GM19099 (cell line): ENCODE measurements around the gene CTIF.

ENCODE experiments used
- POLR2A ChIP-seq: IDR thresholded peaks from 3 replicates; pipeline ENCODE4 v1.6.1; 2011; ENCODE audit warnings: low read depth; ENCODE audit not compliant: insufficient read length; ENCODE audit errors: extremely low read depth

CTIF gene

DNA sequence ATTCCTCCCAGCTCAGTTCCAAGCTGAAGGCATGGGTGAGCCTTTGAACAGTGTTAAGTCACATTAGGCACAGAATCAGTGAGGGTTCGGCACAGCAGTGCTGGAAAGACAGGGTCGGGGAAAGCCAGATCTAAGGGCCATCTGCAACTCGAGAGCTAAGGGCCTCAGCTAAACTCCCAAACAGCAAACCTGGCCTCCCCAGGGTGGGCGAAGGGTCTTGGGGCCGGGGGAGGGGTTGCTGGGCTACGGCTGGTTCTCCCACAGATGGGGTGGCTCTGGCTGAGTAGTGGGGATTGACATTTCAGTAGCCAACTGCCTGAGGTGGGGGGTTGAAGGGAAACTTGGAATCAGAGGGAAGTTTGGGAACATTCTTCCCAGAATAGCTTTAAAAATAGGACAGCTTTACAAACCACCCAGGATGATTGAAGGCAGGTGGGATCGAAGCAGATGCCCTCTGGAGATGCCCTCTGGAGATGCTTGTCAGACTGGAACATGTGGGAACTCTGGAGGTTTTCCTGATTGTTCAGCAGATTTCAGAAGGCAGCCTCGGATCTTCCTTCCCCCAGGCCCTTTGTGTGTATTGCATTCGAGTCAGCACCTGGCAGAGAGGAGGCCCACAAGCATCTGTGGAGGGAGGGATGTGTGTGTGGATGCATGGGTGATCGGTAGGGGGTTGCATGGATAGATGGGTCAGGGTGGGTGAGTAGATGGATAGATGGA, 255.6 kb downstream of the CTIF start:
- no peak for TF ChIP-seq POLR2A

DNA sequence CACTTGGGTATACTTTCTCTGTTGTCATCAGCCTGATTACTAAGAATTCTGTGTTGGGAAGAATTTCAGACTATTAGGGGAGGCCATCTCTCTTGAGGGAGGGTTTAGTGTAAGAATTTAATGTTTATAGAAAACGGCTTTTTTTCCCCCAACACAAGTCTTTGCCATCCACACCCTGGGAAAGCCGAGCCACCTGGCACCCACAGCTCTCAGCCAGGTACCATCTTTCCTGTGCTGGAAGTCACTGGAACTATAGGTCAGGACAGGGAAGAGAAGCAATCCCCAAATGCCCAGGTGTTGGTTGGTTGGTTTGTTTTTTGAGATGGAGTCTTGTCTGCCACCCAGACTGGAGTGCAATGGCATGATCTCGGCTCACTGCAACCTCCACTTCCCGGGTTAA, 256.9 kb downstream of the CTIF start:
- no peak for TF ChIP-seq POLR2A

DNA sequence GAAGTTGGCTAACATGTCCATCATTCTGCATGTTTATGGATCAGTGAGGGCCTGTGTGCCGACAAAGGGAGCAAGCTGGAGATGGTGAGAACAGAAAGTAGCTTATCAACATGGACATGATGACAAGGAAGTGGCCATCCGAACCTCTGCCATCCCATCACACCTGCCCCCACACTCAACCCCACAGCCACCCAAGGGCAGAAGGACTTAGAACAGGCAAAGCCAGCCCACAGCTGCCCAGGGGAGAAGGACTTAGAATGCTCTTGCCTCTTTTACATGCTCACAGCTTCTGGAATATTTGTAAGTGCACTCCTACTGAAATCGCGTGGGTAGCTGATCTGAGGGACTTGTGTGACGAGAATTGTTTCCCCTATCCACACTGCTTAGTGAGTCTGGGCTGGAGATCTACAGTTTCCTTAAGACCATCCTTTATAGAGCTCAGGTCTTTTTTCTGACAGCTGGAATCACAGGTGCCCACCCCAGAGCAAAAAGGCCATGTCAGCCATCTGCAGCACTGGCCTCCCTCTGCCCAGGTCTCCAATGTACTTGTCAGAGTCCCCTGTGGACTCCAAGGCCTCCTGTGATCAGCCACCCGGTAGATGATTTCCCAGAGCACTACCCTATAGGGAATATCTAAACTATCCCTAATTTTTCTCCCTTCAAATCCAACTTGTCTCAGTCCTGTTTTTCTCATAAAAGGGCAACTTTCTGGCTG, 257.8 kb downstream of the CTIF start:
- no peak for TF ChIP-seq POLR2A

DNA sequence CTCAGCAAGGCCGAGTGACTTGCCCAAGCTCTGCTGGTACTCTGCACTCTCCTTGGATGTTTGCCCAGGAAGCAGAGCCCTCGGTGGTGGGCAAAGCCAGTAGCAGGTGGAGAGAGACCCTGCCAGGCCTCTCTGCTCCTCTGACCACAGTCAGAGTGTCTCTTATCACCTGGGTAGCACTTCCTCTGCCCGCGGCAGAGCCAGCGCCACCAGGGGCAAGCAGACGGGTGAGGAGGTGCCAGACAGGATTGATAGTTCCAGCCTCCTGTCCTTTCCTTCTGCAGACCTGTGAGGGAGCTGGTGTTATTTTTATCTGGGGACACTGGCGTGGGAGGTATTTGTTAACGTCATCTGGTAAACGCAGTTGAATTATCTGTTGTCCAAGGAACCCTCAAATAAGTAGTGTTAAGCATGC, 259.0 kb downstream of the CTIF start:
- no peak for TF ChIP-seq POLR2A

DNA sequence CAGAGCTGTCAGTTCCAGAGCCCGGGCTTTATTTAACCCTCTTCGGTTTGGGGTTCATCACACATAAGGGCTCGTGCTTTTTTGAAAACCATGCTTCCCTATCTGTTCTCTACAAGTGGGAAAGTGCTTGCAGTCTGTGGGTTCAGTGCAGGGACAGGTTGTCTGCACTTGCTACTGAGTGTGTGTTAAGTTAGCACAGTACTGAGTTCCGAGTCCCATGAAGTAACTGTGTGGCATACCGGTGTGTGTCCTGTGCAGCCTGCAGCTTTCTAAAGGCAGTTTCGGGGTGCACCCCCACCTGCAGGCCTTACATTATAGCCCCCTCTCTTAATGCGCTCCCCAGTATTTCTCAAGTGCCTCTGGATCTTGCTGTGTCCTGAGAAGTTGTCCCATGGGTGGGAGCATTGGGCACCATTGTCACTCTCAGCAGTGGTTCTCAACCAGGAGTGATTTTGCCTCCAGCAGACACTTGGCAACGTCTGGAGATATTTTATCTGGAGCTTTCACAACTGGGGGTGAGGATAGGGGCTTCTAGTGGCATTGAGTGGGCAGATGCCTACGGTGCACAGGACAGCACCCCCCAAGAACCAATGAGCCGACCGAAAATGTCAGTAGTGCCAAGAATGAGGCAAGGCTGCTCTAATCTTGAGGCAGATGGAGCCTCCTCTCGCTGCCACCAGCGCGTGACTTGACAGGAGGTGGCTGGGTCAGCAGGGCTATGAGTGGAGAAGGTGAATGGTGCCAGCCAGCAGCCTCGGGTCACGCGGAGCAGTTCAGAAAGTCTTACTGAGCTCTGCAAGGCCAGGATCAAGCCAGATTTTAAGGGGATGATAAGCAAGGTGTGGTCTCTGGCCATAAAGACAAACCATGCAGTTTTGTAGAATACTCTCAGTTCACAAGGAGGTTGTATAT, 259.8 kb downstream of the CTIF start:
- no peak for TF ChIP-seq POLR2A

DNA sequence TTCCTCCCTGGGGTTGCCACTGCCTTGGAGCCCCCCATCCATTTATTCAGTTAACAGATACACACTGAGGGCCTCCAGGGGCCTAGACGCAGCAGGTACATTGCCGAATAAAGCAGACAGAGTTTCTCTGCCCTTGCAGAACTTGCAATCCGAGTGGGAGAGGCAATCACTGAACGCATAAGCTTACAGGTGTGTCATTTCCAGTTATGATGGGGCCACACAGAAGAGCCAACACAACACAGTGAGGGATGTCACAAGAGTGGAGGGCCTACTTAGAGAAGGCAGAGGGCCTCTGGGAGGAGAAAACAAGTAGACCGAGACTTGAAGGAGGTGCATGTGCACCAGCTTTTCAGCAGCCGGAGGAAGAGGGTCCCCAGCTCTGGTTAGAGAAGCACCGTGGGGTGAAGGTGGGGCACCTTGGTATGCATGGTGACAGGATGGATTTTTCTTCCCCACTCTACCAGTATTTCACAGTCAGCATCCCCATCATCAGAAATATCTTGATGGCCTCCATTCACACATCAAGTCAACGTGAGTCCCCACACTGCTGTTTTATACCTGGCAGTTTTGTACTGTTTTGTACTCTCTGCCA, 261.0 kb downstream of the CTIF start:
- no peak for TF ChIP-seq POLR2A

DNA sequence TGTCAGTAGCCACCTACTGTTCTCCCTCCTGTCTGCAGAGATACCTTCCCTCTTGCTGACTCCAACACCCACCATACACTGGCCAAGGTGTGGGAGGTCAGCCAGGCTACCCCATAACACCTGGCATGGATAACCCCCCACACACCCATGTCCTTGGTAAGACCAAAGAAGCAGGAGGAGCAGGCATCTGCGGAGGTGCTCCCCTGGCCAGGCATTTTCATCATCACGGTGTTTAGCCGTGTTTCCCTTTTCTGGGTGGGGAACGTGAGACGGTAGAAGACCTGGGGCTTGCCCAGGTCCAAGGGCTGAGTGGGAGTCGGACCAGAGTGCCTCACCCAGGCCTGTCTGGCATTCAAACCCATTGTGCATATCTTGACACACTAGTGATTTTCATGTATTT, 261.6 kb downstream of the CTIF start:
- no peak for TF ChIP-seq POLR2A

DNA sequence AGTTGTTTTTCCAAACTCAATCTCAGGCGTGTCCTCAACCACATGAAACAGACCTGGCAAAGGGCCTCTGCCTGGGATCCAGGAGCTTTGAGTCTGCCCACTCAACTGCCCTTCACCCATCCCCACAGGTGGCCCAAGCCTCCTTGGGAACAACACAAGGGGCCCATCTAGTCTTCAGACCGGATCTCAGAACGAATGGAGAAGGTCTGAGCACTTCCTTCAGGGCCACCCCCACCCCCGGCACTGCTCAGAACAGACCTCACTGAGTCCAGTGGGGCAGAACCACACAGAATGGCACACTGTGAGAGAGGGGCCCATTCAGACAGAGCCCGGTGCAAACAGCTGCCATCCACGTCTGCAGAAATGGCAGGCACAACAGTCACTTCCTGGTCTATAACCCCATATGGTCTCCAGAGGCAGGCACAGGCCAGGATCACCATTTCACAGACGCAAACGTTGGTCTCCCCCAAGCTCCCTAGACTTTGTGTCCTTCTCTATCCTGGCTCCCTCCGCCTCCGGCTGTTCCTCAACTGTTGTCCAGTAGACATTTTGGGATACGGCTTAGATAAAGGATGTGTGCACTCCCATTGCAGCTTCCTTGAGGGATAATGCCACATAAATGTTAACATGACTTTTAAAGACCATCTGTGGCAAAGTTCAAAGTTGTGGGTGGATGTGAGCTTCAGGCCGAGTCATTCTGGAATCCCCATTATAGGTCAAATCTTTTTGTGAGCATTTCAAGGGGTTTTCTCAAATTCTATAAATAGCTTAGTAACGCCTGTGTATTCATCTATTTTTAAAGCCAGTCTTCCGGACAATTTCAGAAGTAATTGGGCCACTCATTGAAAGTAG, 262.3 kb downstream of the CTIF start:
- peak; percentile 35 for TF ChIP-seq POLR2A

DNA sequence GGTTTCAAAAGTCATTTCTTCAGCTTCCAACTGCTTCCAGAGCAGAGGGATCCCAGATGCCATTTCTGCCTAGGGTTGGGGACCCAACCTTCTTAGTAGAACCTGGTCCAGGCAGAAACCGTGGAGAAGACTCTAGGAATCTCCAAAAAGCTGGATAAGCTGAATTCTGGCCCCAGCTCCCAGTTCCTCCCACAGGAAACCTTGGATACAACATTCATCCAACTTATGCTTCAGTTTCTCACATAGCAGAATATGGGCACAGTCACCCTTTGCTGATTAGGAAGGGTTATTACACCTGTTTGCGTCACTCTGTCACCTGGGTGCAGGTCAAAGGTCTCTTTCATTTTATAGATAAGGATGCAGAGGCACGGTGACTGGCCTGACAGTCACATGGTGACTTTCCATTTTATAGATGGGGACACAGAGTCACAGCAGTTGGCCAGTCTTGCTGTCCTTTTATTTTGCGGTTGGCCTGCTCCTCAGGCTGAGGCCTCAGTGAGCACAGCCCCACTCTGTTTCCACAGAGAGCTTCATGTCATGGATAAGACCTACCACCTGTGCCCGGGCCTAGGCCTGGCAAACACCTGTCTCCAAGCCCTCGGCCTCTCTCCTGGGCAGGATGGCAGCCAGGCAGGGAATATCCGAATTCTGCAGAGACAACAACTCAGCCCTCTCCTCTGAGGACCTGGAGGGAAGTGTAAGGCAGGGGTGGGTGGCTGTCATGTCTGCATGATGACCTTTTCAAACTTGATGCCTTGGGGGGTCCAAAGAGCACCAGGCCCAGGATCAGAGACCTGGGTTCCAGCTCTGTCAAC, 263.1 kb downstream of the CTIF start:
- no peak for TF ChIP-seq POLR2A

DNA sequence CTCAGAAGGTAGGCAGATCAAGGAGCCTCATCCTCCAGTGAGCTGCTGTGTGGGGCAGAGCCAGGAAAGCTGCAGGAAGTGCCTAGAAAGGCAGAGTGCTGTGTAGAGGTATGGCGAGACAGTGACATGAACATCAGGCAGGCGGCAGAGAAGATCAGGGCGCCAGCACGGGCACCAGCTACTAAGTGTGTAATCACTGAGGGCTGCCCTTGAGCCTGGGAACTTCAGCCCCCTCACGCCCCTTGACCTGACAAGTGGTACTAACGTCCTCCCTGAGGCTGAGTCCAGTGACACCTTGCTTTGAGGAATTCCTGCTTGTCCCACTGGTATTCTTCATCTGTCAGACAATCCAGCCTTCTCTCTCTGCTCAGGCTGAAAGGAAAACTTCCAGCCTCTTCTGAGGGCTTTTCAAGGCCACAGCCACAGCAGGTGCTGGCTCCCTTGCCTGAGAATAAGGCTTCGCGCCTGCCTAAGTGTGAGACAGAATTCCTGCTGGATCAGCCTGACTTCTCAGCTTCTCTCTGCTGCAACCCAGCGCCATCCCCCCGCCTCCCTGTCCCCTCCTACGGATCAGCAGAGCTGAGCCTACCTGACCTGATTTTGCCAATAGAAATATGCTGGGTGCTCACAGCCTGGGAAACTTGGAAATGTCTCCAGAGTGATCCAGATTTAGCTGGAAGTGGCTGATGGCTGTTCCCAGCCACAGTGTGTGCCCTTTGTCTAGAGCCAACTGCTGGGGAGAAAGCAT, 263.9 kb downstream of the CTIF start:
- TF ChIP-seq POLR2A, result no peak

DNA sequence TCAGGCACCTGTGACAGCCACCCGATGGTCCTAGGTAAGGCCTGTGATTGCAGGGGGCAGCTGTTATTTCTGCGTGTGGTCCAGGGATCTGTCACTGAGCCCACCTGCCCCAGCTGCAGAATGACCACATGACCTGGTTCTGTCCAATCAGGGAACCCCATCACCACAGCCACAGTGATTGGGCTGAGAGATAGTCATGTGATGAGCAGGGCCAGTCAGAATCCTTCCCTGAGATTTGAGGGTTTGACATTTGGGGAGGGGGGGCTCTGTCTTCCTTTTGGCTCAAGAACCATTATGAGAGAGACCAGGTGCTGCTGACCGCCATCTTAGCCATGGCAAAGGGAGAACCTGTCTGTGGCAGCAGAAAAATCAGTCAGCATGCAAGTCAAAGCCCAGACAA, 264.7 kb downstream of the CTIF start:
- no peak for TF ChIP-seq POLR2A

DNA sequence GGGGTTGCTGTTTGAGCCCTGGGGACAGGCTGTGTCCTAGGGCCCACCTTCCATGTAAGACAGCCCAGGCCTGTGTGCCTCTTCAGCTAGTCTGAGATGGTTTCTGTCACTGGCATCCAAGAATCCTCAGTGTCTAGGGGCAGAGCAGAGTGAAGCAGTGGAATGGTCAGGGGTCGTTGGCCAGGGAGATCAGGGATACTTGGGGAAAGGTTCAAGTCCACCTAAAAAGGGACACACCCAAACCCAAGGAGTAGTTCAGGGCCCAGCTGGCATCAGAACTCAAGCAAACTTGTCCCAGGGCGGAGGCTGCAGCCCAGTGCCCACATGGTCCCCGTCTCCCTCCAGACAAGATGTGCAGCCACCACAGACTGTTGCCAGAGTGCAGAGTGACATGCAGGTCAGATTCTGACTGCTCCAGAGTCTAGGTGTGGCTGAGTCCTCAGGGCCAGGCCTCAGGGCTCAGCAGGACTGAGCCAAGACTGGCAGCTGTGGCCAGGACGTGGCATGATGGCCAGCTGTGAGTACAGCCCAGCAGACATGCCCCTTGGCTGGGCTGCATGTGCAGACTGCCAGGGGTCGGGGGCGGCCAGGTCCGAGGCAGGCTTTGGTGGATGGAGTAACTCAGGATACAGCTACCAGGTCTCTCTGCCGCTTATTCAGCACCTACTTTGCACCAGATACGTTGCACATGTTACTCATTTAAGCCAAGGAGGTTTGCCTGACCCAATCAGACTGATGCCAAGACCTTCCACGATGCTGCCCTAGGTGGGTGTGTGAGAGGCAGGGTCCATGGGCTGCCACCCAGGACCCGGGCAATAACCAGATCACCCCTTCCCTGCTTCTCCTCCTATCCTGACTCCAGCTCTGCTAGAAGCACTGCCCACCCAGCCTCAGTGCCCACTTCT, 265.4 kb downstream of the CTIF start:
- TF ChIP-seq POLR2A, result no peak
